ENCODE measurements around the gene IGF1R.

DNA sequence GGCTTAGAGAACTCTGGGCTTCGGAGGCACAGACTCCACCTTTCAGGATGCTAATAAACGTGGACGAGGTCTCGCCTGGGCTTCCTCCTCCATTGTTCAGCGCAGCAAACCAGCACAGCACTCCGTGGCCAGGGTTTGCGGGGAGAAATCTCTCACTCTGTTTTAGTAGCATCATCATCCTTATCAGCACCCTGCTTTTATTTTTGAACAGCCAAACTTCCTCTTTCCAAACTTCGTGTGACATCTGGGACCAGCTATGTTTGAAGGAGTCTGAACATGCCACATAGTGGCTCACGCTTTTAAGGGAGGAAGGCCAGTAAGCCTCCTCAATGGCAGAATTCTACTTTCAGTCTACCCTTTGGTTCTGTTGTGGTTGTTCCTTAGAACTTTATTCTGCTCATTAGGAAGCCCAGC is 210.3 kb downstream of the IGF1R start:
- TF ChIP-seq, protein P1, sequence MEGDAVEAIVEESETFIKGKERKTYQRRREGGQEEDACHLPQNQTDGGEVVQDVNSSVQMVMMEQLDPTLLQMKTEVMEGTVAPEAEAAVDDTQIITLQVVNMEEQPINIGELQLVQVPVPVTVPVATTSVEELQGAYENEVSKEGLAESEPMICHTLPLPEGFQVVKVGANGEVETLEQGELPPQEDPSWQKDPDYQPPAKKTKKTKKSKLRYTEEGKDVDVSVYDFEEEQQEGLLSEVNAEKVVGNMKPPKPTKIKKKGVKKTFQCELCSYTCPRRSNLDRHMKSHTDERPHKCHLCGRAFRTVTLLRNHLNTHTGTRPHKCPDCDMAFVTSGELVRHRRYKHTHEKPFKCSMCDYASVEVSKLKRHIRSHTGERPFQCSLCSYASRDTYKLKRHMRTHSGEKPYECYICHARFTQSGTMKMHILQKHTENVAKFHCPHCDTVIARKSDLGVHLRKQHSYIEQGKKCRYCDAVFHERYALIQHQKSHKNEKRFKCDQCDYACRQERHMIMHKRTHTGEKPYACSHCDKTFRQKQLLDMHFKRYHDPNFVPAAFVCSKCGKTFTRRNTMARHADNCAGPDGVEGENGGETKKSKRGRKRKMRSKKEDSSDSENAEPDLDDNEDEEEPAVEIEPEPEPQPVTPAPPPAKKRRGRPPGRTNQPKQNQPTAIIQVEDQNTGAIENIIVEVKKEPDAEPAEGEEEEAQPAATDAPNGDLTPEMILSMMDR (IDR thresholded peaks at IDR 0.05): no peak
- TF ChIP-seq EP300 (IDR thresholded peaks at IDR 0.05): no peak
- TF ChIP-seq POLR2A (IDR thresholded peaks at IDR 0.05): no peak
- no peak for TF ChIP-seq POLR2AphosphoS5 (IDR thresholded peaks at IDR 0.05)
